ENCODE data around the gene ARMC7. TPM values are rescaled to one million over a fixed set of nuclear protein-coding genes. Genes with fewer than 3 reads are reported as not detected.

ARMC7 gene
- total RNA-seq, 1 donor from 2014 or later = 12.8 TPM

GRCh38 chr17:75102385-75102821 is 7.4 kb upstream of the ARMC7 start:
- Mint-ChIP-seq H3K36me3 (ENCODE audit: unreplicated experiment) (peaks cover 2% of the 10 kb centered on the region), H3K4me3 (ENCODE audit: unreplicated experiment) (no peak overlapping the region), H3K27me3 (ENCODE audit: unreplicated experiment) (no peaks in the 10 kb centered on the region), H3K27ac (ENCODE audit: unreplicated experiment) (no peak overlapping the region), H3K9me3 (ENCODE audit: unreplicated experiment) (no peaks in the 10 kb centered on the region), H3K4me1 (ENCODE audit: unreplicated experiment) (peaks cover 6% of the 10 kb centered on the region)
- TF ChIP-seq CTCF (IDR thresholded peaks at IDR 0.05) = no peak
- DNase-seq (ENCODE audit: extremely low spot score, unreplicated experiment) = no peak

GRCh38 chr17:75103601-75104554 is 5.9 kb upstream of the ARMC7 start:
- Mint-ChIP-seq H3K36me3 (ENCODE audit: unreplicated experiment) (peaks cover 2% of the 10 kb centered on the region), H3K27ac (ENCODE audit: unreplicated experiment) (no peak overlapping the region), H3K27me3 (ENCODE audit: unreplicated experiment) (no peaks in the 10 kb centered on the region), H3K4me3 (ENCODE audit: unreplicated experiment) (no peak overlapping the region), H3K4me1 (ENCODE audit: unreplicated experiment) (peaks cover 8% of the 10 kb centered on the region), H3K9me3 (ENCODE audit: unreplicated experiment) (no peaks in the 10 kb centered on the region)
- TF ChIP-seq CTCF (IDR thresholded peaks at IDR 0.05) = no peak
- DNase-seq (ENCODE audit: extremely low spot score, unreplicated experiment) = no peak

- peak; percentile 68 for TF ChIP-seq CTCF (IDR thresholded peaks at IDR 0.05)
- Mint-ChIP-seq H3K9me3 (ENCODE audit: unreplicated experiment) (no peaks in the 10 kb centered on the region), H3K27ac (ENCODE audit: unreplicated experiment) (peak overlapping the region; percentile 18), H3K4me3 (ENCODE audit: unreplicated experiment) (no peak overlapping the region), H3K36me3 (ENCODE audit: unreplicated experiment) (peaks cover 2% of the 10 kb centered on the region), H3K4me1 (ENCODE audit: unreplicated experiment) (peaks cover 11% of the 10 kb centered on the region), H3K27me3 (ENCODE audit: unreplicated experiment) (no peaks in the 10 kb centered on the region)
- DNase-seq (ENCODE audit: extremely low spot score, unreplicated experiment) = no peak
Measured at GRCh38 chr17:75105126-75106080, 4.4 kb upstream of the ARMC7 start.

GRCh38 chr17:75108193-75108592 is 1.6 kb upstream of the ARMC7 start:
- H3K4me3 Mint-ChIP-seq (ENCODE audit: unreplicated experiment) = peak overlapping the region; percentile 83
- H3K27me3 Mint-ChIP-seq (ENCODE audit: unreplicated experiment) = no peaks in the 10 kb centered on the region
- no peak for DNase-seq (ENCODE audit: extremely low spot score, unreplicated experiment)
- no peaks in the 10 kb centered on the region for H3K9me3 Mint-ChIP-seq (ENCODE audit: unreplicated experiment)
- no peak overlapping the region for H3K27ac Mint-ChIP-seq (ENCODE audit: unreplicated experiment)
- H3K36me3 Mint-ChIP-seq (ENCODE audit: unreplicated experiment) = peaks cover 2% of the 10 kb centered on the region
- no peak for TF ChIP-seq CTCF (IDR thresholded peaks at IDR 0.05)
- peaks cover 28% of the 10 kb centered on the region for H3K4me1 Mint-ChIP-seq (ENCODE audit: unreplicated experiment)
